HG03575 (cell line): ENCODE results near the gene CCT5.
"Not testable (repeated sequence)": the region's sequence is repeated elsewhere in the genome, so short reads cannot be mapped to it uniquely, and the experiment has no call there.

Experiments
- ATAC-seq: cut with Tn5 transposase; IDR thresholded peaks from one replicate; pipeline ENCODE4 v1.9.1; 2021; ENCODE audit not compliant: unreplicated experiment, insufficient number of reproducible peaks, low FRiP score; ENCODE audit errors: extremely low read depth

The CCT5 gene

GRCh38 chr5:10272053-10272874, 22.2 kb downstream of the CCT5 start:
- no peak for ATAC-seq

- not testable (repeated sequence) for ATAC-seq
Measured at GRCh38 chr5:10272875-10273209, 22.8 kb downstream of the CCT5 start.

GRCh38 chr5:10275460-10275859, 25.4 kb downstream of the CCT5 start:
- no peak for ATAC-seq

- ATAC-seq = no peak
Measured at GRCh38 chr5:10275991-10276390, 25.9 kb downstream of the CCT5 start.

- ATAC-seq = no peak
Measured at GRCh38 chr5:10276691-10277090, 26.6 kb downstream of the CCT5 start.

- no peak for ATAC-seq
Measured at GRCh38 chr5:10277773-10278630, 27.9 kb downstream of the CCT5 start.

GRCh38 chr5:10278658-10279279, 28.7 kb downstream of the CCT5 start:
- no peak for ATAC-seq

- ATAC-seq = no peak
Measured at GRCh38 chr5:10279328-10279727, 29.2 kb downstream of the CCT5 start.

- ATAC-seq = no peak
Measured at GRCh38 chr5:10279925-10280720, 30.0 kb downstream of the CCT5 start.

- peak; percentile 76 for ATAC-seq
Measured at GRCh38 chr5:10283927-10284635, 34.0 kb downstream of the CCT5 start.

- ATAC-seq = not testable (repeated sequence)
Measured at GRCh38 chr5:10285362-10285761, 35.3 kb downstream of the CCT5 start.

- no peak for ATAC-seq
Measured at GRCh38 chr5:10286162-10286861, 36.2 kb downstream of the CCT5 start.

GRCh38 chr5:10286862-10287227, 36.8 kb downstream of the CCT5 start:
- no peak for ATAC-seq

GRCh38 chr5:10288592-10289219, 38.6 kb downstream of the CCT5 start:
- no peak for ATAC-seq

GRCh38 chr5:10289353-10289752, 39.3 kb downstream of the CCT5 start:
- ATAC-seq = no peak

- no peak for ATAC-seq
Measured at GRCh38 chr5:10289991-10290390, 39.9 kb downstream of the CCT5 start.

- ATAC-seq = no peak
Measured at GRCh38 chr5:10290438-10290837, 40.4 kb downstream of the CCT5 start.
